Measurements from ENCODE around the gene RARRES1.

Gene RARRES1

GRCh38 chr3:158763421-158763820 lies 31.2 kb upstream of the RARRES1 start:
- no peak for DNase-seq

- no peak for DNase-seq
Observed at GRCh38 chr3:158762701-158763100, 30.4 kb upstream of the RARRES1 start.

GRCh38 chr3:158761350-158761749 lies 29.1 kb upstream of the RARRES1 start:
- DNase-seq, result no peak

GRCh38 chr3:158755421-158755820 lies 23.2 kb upstream of the RARRES1 start:
- DNase-seq, result no peak

- DNase-seq, result no peak
Observed at GRCh38 chr3:158753854-158754253, 21.6 kb upstream of the RARRES1 start.

GRCh38 chr3:158751316-158751715 lies 19.1 kb upstream of the RARRES1 start:
- DNase-seq, result no peak

GRCh38 chr3:158750016-158750415 lies 17.8 kb upstream of the RARRES1 start:
- DNase-seq, result no peak

- no peak for DNase-seq
Observed at GRCh38 chr3:158749526-158749925, 17.3 kb upstream of the RARRES1 start.

GRCh38 chr3:158748237-158748828 lies 16.1 kb upstream of the RARRES1 start:
- DNase-seq, result no peak

GRCh38 chr3:158747417-158747816 lies 15.2 kb upstream of the RARRES1 start:
- no peak for DNase-seq

- DNase-seq, result no peak
Observed at GRCh38 chr3:158745551-158745950, 13.3 kb upstream of the RARRES1 start.

GRCh38 chr3:158744567-158745288 lies 12.5 kb upstream of the RARRES1 start:
- DNase-seq, result no peak

- no peak for DNase-seq
Observed at GRCh38 chr3:158743664-158744566, 11.7 kb upstream of the RARRES1 start.

GRCh38 chr3:158742871-158743663 lies 10.8 kb upstream of the RARRES1 start:
- DNase-seq, result no peak

GRCh38 chr3:158739661-158740060 lies 7.4 kb upstream of the RARRES1 start:
- no peak for DNase-seq

GRCh38 chr3:158739078-158739477 lies 6.8 kb upstream of the RARRES1 start:
- no peak for DNase-seq

- no peak for DNase-seq
Observed at GRCh38 chr3:158738653-158739052, 6.4 kb upstream of the RARRES1 start.

- DNase-seq, result no peak
Observed at GRCh38 chr3:158737976-158738615, 5.8 kb upstream of the RARRES1 start.

- DNase-seq, result no peak
Observed at GRCh38 chr3:158737410-158737809, 5.2 kb upstream of the RARRES1 start.

GRCh38 chr3:158735296-158736033 lies 3.2 kb upstream of the RARRES1 start:
- no peak for DNase-seq

- DNase-seq, result no peak
Observed at GRCh38 chr3:158733656-158734055, 1.4 kb upstream of the RARRES1 start.

GRCh38 chr3:158732856-158733200 lies 571 bp upstream of the RARRES1 start:
- DNase-seq, result no peak

Data from NK-92 treated with Interleukin-12 subunit alpha and Interleukin-12 subunit beta, amount 100 ng/mL, for 24 hours (cell line).